ENCODE data around the gene RABGAP1L.
A peak's percentile ranks its signal among the peaks of the same experiment; 100 is the strongest.
"Not testable (repeated sequence)": the region's sequence is repeated elsewhere in the genome, so short reads cannot be mapped to it uniquely, and the experiment has no call there.

Gene RABGAP1L

DNA sequence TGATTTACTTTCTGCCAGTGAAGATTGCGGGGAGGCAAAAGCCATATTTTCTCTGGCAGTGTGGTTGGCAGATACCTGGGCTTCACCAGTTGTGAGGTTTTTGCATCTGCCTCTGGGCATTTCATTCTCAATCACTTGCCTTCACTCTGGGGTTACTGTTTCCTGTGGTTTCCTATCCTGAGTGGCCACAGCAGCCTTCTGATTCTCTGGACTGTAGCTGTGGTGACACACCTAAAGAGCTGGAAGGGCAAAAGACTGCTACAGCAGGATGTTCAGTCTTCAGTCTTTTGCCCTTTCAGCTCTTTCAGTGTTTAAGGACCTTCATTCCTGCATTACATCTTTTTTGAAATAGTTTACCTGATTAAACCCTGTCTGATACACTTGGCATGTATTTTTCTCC, 237.9 kb downstream of the RABGAP1L start:
- no peak for DNase-seq

DNA sequence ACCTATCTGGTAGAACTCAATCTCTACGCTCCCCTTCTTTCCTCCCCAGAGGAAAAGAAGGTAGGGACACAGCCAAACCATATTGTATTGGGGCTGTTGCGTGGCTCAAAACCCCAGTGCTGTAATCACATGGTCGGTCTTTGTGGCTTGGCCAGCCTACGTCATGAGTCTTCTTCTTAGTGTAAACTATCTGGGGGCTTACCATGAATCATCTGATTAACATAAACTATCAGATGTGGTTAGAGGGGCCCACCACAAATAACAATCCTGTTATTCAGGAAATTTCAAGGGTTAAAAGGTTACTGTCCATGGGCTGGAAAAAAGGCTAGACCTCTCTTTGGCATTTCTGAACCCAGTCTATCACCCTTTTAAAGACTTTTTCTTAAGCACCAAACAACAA, 238.9 kb downstream of the RABGAP1L start:
- DNase-seq: no peak

DNA sequence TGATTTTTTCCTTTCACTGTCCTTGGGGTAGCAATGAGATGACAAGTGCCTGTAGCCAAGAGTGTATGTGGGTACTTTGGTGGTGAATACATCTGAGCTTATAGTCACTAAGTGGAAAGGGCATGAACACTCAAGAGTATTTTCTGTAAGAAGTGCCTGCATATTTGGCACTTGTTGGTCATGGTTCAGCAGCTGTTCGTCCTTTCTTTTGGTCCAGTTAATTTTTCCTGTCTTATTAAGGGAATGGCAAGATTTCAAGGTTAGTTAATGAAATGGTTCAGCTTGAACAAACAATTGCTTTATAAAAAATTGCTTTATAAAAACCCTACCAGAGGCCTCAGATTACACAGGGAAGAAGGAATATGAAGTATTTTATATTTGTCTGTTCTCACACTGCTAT, 239.9 kb downstream of the RABGAP1L start:
- DNase-seq: no peak

DNA sequence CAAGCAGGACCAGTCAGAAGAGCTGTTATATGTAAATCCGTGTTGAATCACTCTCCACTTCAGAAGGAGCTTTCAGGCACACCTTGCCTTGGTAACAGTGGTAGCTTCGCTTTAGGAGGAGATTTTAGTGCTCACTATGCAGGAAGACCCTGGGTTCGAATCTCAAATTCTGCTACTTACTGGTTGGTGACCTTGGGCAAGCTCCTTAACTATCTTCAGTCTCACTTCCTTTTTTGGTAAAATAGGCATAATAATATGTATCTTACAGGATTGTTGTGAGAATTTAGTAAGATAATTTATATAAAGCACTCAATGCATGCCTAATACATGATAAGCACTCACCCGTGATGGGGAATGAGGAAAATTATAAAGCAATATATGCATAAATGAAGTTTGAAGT, 241.8 kb downstream of the RABGAP1L start:
- DNase-seq: no peak

DNA sequence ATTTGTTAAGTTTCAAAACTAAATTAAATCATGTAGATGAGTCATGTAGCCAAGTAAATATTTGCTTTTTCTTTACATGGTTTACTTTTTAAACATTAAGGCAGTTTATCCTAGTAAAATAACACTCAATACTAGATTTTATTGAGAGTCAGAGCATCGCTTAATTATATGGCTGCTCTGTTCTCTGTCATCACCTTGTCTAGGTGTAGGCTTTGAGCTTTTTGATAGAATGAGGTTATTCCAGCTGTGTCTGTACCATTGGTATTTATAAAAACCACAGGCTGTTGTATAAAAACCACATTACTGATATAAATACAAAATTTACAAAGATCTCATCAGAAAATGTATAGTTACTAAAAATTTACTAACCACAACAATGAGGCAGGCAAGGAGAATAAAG, 245.9 kb downstream of the RABGAP1L start:
- no peak for DNase-seq

DNA sequence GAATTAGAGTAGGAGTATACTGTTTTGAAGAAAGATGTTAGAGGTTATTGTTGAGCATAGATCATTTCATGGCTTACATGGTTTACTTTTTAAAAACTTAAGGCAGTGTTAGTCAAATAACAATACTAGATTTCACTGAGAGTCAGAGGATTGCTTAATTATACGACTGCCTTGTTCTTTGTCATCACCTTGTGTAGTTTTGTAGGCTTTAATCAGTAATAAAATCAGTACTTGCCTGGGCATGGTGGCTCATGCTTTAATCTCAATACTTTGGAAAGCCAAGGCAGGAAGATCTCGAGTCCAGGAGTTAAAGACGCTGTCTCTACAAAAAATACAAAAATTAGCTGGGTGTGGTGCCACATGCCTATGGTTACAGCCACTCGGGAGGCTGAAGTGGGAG, 247.1 kb downstream of the RABGAP1L start:
- DNase-seq: no peak

DNA sequence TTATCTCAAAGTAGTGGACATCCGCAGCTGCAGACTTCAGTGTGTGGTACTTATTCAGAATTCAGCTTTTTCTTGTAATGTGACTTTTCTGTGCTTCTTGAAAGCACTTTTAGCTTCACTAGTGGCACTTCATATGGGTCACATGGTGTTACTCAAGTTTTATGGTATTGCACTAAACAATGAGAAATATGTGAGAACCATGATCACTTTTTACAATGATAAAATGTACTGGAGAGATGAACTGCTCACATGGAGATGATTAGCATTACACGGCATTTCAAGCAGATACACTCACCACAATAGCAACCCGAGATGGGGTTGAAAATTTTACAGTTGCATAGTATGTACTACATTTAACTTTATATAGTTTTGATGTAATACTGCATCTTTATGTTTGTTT, 248.3 kb downstream of the RABGAP1L start:
- DNase-seq: no peak

DNA sequence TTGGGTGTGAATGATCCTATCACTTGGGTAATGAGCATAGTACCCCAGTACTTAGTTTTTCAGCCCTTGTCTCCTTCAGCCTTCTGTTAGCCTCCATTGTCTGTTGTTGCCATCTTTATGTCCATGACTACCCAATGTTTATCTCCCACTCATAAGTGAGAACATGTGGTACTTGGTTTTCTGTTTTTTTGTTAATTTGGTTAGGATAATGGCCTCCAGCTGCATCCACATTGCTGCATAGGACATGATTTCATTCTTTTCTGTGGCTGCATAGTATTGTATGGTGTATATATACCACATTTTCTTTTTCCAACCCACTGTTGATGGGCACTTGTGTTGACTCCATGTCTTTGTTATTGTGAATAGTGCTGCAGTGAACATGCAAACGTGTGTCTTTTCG, 248.8 kb downstream of the RABGAP1L start:
- no peak for DNase-seq

DNA sequence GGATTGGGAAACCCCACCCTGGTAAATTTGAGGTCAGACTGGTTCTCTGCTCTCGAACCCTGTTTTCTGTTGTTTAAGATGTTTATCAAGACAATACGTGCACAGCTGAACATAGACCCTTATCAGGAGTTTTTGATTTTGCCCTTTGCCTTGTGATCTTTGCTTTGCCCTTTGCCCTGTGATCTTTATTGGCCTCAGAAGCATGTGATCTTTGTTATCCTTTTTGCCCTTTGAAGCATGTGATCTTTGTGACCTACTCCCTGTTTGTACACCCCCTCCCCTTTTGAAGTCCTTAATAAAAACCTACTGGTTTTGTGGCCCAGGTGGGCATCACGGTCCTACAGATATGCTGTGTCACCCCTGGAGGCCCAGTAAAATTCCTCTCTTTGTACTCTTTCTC, 250.5 kb downstream of the RABGAP1L start:
- DNase-seq: not testable (repeated sequence)

DNA sequence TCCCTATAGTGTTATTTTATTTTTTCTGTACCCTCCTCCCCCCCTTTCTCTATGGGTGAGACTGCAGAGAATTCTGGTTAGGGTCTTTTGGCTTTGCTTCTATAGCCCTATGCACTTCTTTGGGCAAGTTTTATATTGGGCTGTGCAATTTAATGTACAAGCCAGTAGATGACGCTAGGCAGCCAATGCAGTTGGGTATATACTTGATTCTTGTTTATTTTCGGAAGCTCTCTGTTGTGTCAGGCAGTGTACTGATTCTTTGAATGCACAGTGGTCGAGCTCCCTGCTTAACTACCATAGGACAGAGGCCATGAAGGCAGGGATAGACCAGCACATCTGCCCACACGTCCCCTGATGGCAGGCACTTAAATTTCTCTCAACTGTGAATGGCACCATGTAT, 254.3 kb downstream of the RABGAP1L start:
- peak; percentile 9 for DNase-seq

DNA sequence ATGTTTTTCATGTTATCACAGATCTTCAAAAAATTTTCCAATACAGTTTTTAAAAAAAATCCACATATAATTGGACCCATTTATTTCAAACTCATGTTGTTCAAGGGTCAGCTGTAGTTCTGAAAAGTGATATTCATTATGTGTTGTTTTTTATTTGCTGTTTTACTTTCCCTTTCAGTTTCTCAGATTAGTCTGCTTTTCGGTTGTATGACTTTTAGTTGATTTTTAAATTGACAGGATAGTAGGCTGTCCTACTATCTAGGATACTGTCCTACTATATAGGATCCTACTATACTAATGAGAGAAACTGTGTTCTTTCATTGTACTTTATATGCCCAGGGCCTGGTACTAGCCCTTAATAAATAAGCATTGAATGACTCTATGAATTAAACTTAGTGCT, 254.9 kb downstream of the RABGAP1L start:
- no peak for DNase-seq

DNA sequence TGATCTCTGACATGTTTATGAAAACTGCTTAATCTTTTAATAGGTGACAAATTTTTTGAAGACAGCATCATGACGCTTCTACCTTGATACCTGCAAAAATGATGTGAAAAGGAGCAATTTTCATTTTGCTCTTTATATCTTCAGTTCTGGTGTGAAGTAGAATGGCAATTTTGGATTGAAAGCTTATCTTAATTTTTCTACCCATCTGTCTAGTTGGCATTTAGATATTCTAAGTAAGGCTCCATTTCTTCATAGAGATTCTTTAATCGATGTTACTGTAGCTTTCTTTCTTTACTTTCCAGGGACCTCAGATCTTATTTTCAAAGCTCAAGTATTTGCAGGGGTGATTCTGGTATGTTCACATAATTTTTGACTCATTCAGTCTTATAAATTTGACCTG, 256.2 kb downstream of the RABGAP1L start:
- DNase-seq: no peak

DNA sequence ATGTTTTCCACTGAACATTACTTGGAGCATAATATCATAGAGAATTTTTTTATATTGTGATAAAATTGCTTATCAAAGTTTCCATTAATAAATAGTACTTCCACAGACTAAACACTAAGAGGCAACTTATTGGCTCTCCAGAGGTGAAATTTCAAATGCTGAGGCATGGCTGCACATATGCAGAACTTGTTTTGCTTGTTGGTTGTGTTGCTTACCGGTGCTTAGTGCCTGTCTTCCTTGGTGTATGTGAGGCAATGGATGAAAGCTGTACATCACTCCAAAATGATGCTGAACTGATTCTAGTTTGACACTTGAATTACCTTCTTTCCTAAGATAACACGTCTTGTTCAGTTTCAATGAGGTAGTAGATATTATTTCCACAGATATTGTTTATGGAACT, 258.6 kb downstream of the RABGAP1L start:
- no peak for DNase-seq

DNA sequence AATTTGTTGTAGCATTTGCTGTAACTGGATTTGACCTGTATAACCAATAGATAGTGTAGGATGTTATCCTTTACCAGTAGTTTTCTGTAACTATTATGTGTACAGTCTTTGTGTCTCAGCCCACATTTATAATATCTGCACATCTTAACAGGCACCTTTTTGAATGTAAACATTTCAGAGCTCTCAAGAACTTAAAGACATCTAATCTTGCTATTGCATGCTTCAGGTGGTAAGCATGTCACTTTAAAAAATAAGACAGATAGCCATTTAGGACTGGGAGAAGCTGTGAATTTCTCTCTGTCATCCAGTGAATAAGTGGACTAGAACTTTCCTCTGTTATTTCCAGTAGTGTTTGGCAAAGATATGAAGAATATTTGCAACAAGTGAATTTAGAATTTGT, 265.8 kb downstream of the RABGAP1L start:
- DNase-seq: no peak

DNA sequence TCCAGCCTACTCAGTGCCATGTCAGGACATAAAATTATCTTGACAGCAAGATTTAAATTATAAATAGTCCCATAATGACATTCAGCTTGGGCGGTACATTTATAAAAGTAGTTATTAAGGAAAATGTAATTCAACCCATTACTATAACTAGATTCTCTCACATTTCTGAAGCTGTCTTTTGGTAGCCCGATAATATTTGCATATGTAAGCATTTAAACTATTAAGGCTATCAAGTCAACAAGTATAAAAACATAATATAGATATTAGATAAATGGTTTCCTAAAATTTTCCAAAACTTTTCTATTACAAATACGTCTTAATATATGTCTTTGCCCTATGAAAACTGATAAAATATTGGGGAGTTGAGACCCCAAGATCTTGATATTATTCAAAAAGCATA, 266.8 kb downstream of the RABGAP1L start:
- no peak for DNase-seq

DNA sequence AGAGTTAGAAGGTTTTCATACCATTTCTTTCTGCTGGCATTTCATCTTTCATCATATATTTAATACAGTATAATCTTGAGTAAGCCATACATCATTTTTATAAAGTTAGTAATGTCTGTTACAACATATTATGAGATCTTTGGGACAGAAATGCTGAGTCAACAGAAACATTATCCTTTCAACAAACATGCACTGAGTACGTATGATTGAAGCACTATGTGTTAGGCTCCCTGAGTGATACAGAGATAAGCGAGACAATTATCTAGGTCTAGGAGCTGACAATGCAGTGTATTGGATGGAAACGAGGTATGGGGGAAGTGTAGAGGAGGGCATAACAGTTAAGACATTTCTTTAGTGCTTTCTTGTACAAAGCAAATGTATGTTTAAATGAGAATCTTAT, 268.7 kb downstream of the RABGAP1L start:
- DNase-seq: peak; percentile 6

DNA sequence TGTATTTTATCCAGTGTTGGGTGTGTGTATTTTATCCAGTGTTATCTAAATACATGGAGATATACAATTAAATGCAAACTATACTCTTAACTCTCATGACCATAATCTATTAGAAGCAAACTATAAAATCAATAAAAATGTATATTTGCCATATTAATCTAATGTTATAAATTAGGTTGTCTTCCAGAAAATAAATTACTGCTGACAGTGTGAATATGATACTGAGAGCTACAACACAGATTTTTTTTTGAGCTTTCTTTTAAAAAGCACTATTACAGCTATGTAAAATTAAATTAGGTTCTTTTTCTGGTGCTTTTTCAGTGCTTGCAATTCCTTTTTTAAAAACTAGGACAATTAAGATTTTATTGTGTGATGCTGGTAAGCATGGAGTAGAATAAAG, 269.4 kb downstream of the RABGAP1L start:
- DNase-seq: no peak

DNA sequence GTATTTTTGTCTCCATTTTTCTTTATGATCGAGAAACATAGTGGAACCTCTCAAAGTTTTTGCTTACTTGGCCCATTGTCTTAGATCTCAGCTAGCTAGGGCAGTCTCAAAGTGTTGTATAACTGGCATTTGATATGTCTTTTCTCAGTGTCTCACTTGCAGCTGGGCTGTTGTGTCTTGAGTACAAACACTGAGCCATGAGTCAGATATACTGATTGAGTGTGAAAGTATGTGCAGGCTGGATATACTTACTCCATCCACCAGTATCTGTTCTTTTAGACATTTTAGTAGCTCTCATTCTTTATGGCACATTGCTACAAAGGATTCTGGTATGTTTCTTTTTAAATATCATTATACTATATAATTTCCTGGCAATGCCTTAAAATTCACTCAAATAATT, 274.1 kb downstream of the RABGAP1L start:
- no peak for DNase-seq

DNA sequence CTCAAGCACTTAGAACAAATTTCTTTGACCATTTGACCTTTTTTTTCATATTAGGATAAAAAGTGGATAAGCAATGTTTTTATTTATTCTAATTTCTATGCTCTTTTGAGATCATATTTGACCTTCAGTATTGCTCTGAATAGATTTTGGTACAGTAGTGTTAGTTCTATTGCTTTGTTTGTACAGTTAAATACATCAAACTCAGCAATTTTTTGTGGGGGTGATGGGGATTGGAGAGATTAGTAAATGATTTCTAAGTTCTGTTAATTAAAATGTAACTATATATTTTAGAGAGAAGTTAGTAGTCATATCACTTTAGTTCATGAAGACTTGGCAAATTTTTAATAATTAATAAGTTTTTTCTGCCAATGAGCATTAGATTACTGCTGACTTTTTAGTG, 286.0 kb downstream of the RABGAP1L start:
- DNase-seq: no peak

DNA sequence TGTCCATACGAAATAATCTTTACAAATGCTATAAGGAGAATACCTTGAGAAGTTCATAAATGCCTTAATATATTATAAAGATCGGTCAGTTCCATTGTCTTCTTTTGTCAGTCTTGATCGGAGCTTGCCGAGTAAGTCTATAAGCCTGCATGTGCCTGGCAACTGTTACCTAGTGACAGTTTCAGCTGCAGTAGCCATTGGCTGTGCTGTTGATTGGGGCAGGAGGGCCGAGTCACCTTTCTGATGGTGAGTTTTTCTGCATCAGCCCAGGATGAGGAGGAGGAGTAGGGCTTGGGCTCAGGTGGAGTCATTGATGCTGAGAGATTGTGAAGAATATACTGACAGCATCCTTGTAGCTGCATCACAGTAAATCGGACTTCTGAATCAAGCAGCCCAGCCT, 286.5 kb downstream of the RABGAP1L start:
- DNase-seq: no peak

DNA sequence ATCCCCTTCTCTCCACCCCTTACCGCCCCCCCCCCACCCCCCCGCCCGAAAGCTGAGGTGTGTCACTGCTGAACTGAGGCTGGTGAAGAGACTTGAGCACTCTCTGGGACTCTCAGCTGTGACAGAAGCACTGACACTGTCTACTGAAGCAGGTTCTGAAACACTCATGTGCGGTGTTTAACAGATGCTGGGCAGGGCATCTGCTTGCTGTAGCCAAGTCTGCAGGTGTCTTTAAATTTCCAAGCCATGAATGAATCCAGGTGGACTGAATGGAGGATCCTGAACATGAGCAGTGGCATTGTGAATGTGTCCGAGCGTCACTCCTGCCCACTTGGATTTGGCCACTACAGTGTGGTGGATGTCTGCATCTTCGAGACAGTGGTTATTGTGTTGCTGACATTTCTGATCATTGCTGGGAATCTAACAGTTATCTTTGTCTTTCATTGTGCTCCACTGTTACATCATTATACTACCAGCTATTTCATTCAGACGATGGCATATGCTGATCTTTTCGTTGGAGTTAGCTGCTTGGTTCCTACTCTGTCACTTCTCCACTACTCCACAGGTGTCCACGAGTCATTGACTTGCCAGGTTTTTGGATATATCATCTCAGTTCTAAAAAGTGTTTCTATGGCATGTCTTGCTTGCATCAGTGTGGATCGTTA, 288.7 kb downstream of the RABGAP1L start, which contains the start of gene GPR52:
TSS of gene GPR52 (plus strand) at position 99 of the 665 bp plus-strand sequence. CDS start at position 247, 148 bp downstream.
- no peak for DNase-seq

DNA sequence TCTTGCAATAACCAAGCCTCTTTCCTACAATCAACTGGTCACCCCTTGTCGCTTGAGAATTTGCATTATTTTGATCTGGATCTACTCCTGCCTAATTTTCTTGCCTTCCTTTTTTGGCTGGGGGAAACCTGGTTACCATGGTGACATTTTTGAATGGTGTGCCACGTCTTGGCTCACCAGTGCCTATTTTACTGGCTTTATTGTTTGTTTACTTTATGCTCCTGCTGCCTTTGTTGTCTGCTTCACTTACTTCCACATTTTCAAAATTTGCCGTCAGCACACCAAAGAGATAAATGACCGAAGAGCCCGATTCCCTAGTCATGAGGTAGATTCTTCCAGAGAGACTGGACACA, 289.2 kb downstream of the RABGAP1L start:
- DNase-seq: no peak

DNA sequence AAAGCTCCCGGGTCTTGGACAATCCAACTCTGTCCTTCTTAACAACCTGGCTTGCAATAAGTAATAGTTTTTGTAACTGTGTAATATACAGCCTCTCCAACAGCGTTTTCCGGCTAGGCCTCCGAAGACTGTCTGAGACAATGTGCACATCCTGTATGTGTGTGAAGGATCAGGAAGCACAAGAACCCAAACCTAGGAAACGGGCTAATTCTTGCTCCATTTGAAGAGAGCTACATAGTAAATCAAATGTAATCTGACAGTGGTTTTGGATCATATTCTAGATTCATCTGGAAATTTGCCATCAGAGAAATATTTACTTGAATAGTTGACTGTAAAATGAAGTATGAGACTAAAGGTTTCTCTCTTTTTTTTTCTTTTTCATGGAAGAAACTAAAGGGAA, 289.7 kb downstream of the RABGAP1L start:
- no peak for DNase-seq

DNA sequence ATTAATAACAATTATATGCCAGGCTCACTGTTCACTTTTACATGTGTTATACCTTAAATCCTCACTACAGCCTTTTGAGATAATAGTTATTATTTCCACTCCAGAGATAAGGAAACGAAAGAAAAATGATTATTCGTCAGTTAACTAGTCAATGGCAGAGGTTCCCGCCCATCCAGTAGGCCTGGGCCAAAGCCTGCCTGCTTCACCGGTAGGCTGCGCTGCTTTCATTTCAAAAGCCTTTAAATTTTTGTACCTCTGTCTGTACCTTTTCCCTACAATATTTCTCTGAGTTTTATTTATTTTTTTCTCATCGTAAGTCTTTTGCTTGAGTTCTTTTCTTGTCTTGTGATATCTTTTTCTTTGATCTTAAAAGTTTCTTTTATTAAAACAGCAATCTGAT, 292.1 kb downstream of the RABGAP1L start:
- DNase-seq: no peak

DNA sequence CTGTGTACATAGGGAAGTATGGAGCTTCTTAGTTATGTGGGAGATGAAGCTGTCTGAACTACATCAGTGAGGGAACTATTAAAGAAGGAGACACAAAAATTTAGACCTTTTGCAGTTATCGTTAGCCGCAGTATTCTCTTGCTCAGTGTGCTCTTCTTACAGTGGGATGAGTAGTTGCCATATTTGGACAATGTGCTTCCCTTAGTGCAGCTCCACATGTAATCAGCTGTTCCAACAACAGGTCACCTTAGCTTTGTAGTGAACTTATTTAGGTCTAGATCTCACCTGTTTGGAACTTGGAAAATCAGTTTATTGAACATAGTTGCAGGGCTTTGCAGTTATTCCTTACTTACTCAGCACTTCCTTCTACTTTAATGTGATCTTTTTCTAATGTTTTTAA, 306.5 kb downstream of the RABGAP1L start:
- DNase-seq: no peak

DNA sequence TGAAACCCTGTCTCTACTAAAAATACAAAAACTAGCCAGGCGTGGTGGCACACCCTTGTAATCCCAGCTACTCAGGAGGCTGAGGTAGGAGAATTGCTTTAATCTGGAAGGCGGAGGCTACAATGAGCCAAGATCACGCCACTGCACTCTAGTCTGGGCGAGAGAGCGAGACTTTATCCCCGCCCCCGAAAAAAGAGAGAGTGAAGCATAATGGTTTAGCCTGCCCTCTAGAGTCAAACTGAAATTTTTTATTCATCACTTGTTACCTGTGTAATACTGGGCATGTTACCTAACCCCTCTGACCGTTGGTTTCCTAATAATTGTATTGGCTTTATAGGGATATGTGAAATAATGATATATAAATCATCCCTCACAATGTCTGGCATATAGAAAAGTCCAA, 307.3 kb downstream of the RABGAP1L start:
- no peak for DNase-seq

All from hematopoietic multipotent progenitor cell treated with erythropoietin and hydrocortisone succinate and interleukin-3 and kit ligand, for 8 days (in vitro differentiated cells).